DND-41 (cell line): ENCODE results near the gene GNG13.

ENCODE experiments used
- CTCF ChIP-seq: IDR thresholded peaks from 2 replicates; pipeline ENCODE4 v1.5.1; 2012; ENCODE audit warnings: borderline replicate concordance, low read length, moderate library complexity, mild to moderate bottlenecking; ENCODE audit not compliant: poor library complexity, severe bottlenecking; ENCODE audit errors: extremely low read depth
- EZH2 ChIP-seq: IDR thresholded peaks from 3 replicates; pipeline ENCODE4 v1.6.1; 2012; ENCODE audit warnings: borderline replicate concordance, low read depth, mild to moderate bottlenecking, moderate library complexity, low read length, inconsistent platforms; ENCODE audit not compliant: severe bottlenecking

- TF ChIP-seq CTCF (no peak), EZH2 (no peak)
Measured at GRCh38 chr16:828891-829290, 28.4 kb upstream of the GNG13 start.
